ENCODE measurements around the gene RPP21.
"Not testable (repeated sequence)": the region's sequence is repeated elsewhere in the genome, so short reads cannot be mapped to it uniquely, and the experiment has no call there.

The RPP21 gene

GRCh38 chr6:30331981-30332380 is 13.0 kb upstream of the RPP21 start:
- DNase-seq = no peak

GRCh38 chr6:30334075-30334783 is 10.7 kb upstream of the RPP21 start:
- DNase-seq = no peak

GRCh38 chr6:30340589-30341054 is 4.3 kb upstream of the RPP21 start:
- no peak for DNase-seq

GRCh38 chr6:30341218-30341617 is 3.7 kb upstream of the RPP21 start:
- no peak for DNase-seq

- DNase-seq = no peak
Observed at GRCh38 chr6:30341728-30342127, 3.2 kb upstream of the RPP21 start.

GRCh38 chr6:30344191-30344867 is 627 bp upstream of the RPP21 start:
- DNase-seq = no peak

- no peak for DNase-seq
Observed at GRCh38 chr6:30345852-30346251, 896 bp downstream of the RPP21 start.

- DNase-seq = no peak
Observed at GRCh38 chr6:30348957-30349356, 4.0 kb downstream of the RPP21 start.

- DNase-seq = no peak
Observed at GRCh38 chr6:30349421-30350177, 4.6 kb downstream of the RPP21 start.

GRCh38 chr6:30350524-30350923 is 5.6 kb downstream of the RPP21 start:
- no peak for DNase-seq

GRCh38 chr6:30352550-30352949 is 7.6 kb downstream of the RPP21 start:
- DNase-seq = no peak

- no peak for DNase-seq
Observed at GRCh38 chr6:30355281-30355680, 10.3 kb downstream of the RPP21 start.

- DNase-seq = no peak
Observed at GRCh38 chr6:30356536-30356935, 11.6 kb downstream of the RPP21 start.

- DNase-seq = peak; percentile 15
Observed at GRCh38 chr6:30357678-30358540, 13.0 kb downstream of the RPP21 start.

- DNase-seq = no peak
Observed at GRCh38 chr6:30359276-30359675, 14.3 kb downstream of the RPP21 start.

- DNase-seq = no peak
Observed at GRCh38 chr6:30360139-30360538, 15.2 kb downstream of the RPP21 start.

GRCh38 chr6:30361661-30362060 is 16.7 kb downstream of the RPP21 start:
- no peak for DNase-seq

- no peak for DNase-seq
Observed at GRCh38 chr6:30363459-30363858, 18.5 kb downstream of the RPP21 start.

GRCh38 chr6:30364591-30364990 is 19.6 kb downstream of the RPP21 start:
- DNase-seq = no peak

- DNase-seq = not testable (repeated sequence)
Observed at GRCh38 chr6:30369280-30369679, 24.3 kb downstream of the RPP21 start.

GRCh38 chr6:30378290-30378937 is 33.5 kb downstream of the RPP21 start:
- DNase-seq = no peak

- DNase-seq = no peak
Observed at GRCh38 chr6:30380464-30380863, 35.5 kb downstream of the RPP21 start.

All from DMS79 (cell line).